ACHN (cell line): ENCODE results near the gene SPOCD1.

Source experiments
- DNase-seq: peaks from one replicate; pipeline ENCODE4 v3.0.0-alpha.2; 2015
- in situ Hi-C: cut with HindIII; loops from 2 replicates; pipeline ENCODE4 v1.10.0; 2017; ENCODE audit warnings: low sequenced_read_pairs, low pct_ligation_motif_present, low pct_unique_long_range_greater_than_20kb

The SPOCD1 gene

DNA sequence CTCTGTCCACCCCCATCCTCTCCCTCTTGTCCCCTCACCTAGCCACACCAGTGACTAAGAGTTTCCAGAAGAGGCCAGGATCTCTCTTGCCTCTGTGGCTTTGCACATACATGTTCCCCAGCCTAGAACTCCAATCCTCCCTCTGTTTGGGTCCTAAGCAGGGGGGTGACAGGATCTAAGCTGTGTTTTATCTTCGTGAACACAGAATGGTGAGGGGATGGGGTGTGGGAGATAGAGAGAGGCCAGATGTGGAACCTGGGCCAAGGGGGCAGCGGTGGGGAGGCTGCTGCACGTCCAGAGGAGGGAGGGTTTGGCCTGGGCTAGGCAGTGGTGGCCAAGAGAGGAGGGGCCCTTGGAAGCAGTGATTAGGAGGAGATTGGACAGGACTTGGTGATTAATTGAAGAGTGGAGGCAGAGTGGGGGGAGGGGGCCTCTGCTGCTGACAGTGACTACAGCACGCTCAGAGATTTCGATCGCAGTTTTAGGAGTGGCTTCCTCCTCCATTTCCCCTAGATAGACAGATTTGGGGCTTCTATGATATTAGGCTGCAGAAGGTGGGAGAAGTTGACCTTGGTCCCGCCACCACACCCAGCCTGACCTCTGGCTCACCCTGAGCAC lies 34.6 kb downstream of the SPOCD1 start:
- in situ Hi-C loops: no loop called here
- no peak for DNase-seq

DNA sequence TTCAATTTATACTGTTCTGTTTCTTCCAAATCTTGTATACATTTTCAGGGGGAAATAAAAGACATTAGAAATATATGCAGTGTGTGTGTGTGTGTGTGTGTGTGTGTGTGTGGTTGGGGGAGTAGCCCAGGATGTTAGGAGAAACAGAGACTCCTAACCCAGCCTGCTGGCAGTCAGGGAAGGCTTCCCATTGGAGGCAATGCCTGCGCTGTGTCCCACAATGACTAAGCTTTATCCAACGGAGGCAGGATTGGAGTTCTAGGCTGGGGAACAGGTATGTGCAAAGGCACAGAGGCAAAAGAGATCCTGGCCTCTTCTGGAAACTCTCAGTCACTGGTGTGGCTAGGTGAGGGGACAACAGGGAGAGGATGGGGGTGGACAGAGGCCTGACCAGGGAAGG lies 35.2 kb downstream of the SPOCD1 start:
- in situ Hi-C loops: no loop called here
- no peak for DNase-seq

DNA sequence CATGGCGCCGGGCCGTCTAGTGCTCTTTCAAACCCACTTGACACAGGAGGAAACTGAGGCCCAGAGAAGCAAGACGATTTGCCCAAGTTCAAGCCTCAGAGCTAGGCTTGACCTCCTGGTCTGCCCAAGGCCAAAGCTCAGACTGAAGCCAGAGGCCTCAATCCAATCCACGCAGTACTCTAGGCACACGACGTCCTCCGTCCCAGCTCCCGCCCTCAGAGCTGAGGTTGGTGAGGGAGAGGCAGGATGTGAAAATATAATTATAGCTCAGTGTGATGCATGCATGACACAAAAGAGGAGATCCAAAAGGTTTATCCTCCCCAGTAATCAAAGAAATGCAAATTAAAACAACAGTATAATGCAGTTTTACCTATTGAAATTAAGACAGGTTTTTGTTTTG lies 36.1 kb downstream of the SPOCD1 start:
- in situ Hi-C loops: no loop called here
- no peak for DNase-seq

DNA sequence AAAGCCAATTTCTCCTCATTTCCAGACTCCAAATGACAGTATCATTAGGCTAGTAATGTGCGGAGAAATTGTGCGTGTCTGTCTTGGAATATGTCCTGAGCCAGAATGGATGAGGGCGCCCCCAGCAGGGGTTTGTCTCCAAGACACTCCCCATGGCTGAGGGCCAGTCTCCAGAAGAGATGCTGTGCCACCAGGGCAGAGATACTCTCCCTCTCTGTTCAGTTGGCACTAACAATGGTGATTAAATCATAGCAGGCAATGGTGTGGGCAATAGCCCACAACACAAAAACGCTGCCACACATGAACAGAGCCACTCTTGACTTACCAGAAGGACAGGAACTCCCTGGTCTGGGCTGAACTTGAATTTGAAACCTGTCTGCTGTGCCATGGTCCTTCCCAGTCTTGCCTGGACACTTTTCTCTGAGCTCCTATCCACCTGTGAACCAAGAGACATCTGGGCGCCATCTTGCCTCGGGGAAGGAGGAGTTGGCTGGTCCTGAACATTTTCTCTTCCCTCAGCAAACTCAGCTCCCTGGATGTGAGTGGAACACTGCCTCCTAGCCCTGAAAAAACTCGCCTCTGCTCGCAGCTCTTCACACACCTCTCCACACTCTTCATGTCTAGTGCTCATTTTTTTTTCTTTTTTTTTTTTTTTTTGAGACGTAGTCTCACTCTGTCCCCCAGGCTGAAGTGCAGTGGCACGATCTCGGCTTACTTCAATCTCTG lies 36.9 kb downstream of the SPOCD1 start:
- in situ Hi-C loops: no loop called here
- no peak for DNase-seq

DNA sequence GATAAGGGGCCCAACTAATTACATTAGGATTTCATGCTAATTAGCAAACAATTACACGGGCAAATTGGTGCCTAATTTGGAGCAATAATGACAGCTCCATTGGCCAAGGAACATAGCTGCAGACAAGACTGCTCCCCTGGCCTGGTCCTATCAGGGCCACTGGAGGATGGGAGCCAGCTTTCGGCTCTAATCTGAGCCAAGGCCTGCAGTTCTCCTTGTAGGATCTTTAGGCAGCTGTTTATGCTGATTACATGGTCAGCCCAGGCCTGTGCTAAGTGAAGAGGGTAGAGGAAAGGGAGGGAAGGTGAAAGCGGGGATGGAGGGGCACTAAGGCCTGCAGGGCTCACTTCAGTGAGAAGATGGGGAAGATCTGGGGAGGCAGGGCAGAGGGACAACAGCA lies 39.3 kb downstream of the SPOCD1 start:
- DNase-seq: no peak
- in situ Hi-C loops: no loop called here

DNA sequence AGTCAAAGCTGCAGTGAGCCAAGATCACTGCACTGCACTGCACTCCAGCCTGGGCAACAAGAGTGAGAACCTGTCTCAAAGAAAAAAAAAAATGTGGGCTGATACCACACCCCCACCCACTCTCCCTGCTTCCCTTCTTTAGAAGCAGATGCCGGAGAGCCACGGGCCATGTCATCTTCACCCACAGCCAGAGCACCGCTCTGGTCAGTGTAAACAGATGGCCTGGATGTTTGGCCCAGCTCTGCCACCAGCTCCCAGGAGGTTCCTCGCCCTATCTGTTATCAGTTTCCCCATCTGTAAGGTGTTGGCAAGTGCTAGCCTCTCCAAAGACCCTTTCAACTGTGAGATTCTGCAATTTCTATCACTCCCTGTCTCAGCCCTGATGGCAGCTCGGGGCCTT lies 39.8 kb downstream of the SPOCD1 start:
- no peak for DNase-seq
- in situ Hi-C loops: no loop called here

DNA sequence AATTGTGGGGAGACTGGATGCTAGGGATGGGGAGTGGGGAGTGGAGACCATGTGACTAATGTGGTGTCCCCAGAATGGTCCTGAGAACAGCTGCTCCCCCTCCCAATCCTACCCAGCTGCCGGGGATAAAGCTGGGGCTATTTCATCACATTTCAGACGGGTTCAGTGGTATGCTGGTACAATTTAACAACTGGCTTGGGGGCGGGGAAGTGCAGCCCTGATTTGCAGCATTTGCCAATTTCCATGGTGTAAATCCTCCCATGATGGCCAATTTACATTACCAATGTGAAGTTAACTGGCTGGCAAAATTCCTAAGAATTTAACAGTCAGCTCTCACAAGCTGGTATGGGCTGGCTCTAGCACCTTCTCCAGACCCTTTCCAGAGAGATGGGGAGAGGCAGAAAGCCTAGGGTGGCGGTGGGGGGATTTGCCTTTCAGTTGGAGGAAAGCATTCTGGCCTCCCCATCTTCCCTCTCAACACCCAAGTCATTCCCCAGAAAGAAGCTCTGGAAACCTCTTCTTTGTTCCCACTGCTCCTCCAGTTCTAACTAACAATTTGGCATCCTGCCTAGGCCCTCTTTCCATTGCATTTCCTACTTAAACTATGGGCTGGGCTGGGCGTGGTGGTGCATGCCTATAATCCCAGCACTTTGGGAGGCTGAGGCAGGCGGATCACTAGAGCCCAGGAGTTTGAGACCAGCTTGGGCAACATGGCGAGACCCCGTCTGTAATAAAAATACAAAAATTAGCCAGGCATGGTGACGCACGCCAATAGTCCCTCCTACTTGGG lies 40.4 kb downstream of the SPOCD1 start:
- in situ Hi-C loops: no loop called here
- DNase-seq: no peak

DNA sequence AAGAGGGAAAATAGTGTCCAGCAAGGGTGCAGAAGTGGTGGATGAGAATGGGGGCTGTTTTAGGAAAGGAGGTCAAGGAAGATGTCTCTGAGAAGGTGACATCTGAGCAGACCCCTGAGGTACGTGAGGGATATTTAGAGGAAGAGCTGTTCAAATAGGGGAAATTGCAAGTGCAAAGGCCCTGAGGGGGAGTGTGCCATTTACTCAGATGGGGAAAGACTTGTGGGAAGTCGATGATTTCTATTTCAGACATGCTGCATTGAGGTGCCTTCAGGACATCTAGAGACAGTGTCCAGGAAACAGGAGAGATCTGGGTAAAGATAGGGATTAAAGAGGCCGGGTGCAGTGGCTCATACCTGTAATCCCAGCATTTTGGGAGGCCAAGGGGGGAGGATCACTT lies 41.3 kb downstream of the SPOCD1 start:
- no peak for DNase-seq
- in situ Hi-C loops: no loop called here

DNA sequence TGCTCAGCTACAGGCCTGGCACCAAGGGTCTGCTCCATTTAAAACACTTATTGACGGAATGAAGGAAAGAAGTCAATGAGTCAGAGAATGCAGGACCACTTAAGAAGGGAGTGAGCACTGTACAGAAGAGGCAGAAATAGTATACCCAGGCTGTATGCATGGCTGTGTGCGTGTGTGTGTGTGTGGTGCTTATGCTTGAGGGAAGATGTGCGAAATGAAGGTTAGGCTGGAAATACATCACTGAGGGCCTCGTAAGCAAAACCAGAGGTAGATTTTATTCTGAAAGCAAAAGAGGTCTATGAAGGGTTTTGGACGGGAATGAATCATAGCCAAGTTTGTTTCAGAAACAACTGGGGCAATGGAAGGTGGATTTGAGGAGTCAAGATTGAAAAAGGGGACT lies 42.0 kb downstream of the SPOCD1 start:
- no peak for DNase-seq
- in situ Hi-C loops: no loop called here

DNA sequence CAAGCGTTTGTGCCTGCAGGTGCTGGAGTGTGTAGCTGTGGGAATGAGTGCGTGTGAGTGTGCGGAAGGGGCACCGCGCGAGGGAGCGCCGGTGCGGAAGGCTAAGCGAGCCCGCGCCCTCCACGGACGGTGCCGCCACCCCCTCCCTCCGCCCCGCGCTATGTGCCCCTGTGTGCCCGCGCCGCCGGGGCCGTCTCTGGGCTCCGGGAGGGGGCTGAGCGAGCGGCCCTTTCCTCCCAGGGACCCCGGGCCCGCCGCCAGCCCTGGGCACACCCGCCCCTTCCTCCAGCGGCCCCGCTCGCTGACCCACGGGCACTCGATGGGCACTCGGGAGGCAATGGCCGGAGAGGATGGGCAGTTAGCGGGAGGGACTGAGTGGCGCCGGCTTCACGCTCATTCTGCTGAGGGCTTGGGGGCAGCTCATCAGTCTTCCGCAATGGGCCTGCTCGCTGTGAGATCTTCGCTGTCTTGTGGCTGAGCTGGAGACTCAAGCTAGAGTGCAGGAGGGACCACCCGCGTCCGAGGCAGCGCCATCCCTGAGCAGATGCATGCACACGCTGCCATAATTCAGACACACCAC lies 43.1 kb downstream of the SPOCD1 start:
- in situ Hi-C loops: no loop called here
- no peak for DNase-seq

DNA sequence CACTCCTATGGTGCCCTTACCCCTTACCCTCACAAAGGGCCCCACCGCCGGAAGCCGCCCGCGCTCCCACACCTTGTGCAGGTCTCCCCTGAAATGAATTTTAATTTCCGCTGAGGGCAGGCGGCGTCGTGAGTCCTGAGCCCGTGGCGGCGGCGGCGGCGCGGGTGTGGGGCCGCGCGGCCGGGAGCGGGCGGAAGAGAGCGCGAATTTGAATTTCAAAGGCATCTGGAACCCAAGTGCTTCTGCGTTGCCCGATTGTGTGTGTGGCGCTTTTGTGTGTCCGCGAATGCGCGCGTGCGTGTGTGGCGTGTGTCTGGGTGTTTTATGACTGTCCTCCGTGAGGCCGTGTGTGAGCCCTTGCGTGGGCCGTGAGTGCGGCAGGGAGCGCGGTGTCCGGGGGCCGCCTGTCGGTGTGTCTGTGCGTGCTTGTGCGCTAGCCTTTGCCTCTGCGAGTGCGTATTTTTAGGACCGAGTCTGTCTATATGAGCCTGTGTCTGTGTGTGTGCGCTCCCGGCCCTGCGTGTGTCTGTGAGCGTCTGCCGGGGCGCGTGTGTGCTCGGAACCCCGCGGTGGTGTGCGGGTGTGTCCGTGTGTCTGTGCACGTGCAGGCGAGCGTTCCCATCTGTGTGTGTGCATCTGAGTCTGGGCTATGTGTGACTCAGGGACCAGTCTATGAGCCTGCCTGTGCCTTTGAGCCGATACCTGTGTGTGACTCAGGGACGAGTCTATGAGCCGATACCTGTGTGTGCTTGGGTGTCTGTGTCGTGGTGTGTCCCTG lies 43.7 kb downstream of the SPOCD1 start:
- in situ Hi-C loops: no loop called here
- no peak for DNase-seq

DNA sequence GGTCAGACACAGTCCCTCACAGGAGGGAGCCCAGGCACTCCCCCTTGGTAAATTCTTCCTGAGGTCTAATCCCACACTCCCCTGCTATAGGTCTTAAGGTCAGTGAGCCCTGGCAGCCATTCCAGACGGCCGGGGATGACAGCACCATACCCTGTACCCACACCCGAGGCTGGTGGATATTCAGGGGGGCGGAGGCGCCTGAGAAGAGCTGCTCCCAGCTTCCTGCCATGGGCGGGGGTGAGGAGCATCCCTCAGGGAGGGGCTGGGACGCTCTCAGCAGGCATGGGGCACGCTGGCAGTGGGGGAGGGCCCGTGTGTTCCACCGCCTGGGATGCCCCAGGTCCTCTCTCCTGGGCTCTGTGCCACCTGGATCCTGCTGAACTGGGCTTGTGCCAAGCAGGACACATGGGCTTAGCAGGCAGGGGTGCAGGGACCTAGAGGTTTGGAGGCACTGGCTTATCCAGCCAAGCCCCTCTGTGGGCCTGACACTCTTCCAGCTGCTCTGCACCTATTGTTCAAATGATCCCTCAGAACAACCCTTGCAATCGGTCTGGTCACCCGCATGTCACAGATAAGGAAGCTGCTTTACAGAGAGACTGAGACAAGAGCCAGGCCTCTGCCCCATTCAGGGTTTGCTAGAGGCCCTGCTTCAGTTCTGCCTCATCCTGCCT lies 46.0 kb downstream of the SPOCD1 start:
- in situ Hi-C loops: no loop called here
- peak; percentile 51 for DNase-seq

DNA sequence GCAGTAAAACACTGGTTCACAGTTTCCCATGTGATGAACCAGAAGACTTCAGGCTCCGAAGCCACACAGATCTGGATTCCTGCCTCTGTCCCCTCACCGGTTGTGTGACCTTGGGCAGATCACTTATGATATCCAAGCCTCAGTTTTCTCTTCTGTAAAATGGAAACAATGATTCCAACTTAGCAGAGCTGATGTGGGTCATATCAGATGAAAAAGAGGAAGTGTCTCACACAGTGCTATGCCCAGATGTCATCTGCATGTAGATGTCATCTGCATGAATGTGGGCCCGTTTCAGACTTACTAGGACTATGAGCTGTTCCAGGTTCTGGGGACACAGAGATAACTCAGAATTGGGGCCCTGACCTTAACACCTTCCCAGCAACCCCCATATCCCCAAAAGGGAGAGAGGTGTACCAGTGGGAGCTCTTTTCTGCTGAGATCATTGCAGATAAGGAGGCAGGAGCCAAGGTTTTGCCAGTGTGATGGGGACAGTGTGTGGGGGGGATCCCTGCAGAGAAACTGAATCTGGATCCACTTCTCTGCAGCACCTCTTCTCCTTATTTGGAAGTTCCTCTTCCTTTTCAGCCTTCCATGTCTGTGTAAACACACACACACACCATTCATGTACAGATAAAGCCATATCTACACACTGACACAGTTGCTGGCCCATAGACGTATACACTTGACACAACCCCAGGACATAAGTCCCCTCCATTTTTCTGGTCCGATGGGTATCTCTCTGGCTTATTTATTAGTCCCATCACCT lies 46.7 kb downstream of the SPOCD1 start:
- in situ Hi-C loops: no loop called here
- no peak for DNase-seq

DNA sequence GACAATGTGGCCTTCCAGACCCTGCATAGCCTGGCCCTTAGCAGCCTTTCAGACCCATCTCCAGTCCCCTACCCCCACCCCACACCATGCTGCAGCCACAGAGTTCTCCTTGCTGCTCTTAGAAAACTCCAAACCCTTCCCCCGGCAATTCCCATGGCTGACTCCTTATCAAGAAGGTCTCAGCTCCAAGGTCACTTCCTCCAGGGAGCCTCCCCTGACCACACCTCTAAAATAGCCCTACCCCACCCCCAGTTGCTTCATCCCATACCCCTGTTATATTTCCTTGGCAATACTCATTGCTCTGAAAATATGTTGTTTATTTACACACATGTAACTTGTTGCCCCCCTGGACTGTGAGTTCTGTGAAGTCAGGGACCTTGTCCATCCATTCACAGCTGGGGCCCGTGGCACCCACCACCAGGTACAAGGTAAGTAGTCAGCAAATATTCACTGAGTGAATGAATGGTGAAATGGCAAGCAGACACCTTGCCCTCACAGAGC lies 47.4 kb downstream of the SPOCD1 start:
- in situ Hi-C loops: no loop called here
- DNase-seq: no peak

DNA sequence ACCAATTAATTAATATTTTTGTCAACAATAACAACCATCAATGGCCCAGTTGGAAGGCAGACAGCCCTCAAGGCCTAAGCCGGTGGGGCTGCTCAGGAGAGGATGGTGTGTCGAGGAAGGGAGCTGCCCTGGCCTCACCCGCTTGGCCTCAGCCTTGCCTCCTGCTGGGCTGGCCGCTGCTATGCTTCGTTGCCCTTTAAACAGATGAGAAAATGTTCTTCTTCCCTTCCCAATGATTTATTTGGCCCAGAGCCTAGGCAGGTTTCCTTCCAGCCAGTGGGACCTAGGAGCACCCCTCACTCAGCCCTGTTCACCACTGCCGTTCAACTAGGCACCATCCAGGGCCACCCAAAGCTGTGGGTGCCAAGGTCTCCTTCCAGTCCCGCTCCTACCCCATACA lies 48.6 kb downstream of the SPOCD1 start:
- in situ Hi-C loops: no loop called here
- DNase-seq: peak; percentile 44

DNA sequence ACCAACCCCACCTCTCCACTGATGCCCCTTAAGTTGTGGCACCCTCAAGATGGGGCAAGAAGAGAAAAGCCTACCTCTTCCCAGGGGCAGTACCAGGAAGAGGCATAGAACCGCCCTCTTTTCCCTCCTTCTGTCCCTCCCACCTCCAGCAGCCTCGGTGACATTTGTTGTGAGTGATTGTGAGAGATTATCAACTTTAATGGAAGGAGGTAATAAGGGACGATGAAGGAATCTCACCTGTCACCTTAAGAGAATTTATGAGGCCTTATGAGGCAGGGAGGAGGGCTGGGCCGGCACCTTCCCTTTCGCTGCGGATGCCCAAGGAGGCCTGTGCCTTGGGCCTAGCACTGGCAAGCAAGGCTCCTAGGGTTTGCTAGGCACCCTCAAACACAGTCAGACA lies 50.3 kb downstream of the SPOCD1 start:
- no peak for DNase-seq
- in situ Hi-C loops: no loop called here

DNA sequence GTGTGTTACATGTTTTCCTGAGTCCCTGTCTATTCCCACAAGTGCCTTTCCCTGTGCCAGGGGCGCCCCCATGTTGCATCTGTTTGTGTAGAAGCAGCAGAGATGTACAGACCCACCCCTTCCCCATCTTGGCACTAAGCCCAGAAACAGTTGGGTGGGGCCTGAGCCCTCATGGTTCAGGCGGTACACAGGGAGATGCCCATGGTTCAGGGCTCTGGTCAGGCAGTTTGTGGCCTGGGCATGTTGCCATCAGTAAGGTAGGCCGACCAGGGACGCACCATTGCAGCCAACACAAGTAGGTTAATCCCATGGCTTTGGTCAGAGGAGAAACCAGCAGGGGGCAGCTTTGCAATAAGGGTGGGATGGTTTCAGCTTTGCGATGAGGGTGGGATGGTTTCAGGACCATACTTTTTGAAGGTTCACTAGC lies 50.8 kb downstream of the SPOCD1 start:
- in situ Hi-C loops: no loop called here
- peak; percentile 50 for DNase-seq
